HS-27A (cell line): Measurements from ENCODE around the gene CC2D2B.
"Not testable (repeated sequence)": the region's sequence is repeated elsewhere in the genome, so short reads cannot be mapped to it uniquely, and the experiment has no call there.

ENCODE experiments used
- DNase-seq: peaks from one replicate; pipeline ENCODE4 v3.0.0-alpha.2; 2012; ENCODE audit warnings: low read depth, missing footprints

Gene CC2D2B

GRCh38 chr10:95907456-95908253 lies at the start of gene CC2D2B:
TSS of gene CC2D2B (plus strand) at chr10:95907975. CDS start at chr10:95911324, 3,349 bp downstream.
- peak; percentile 34 for DNase-seq

- DNase-seq = no peak
Measured at GRCh38 chr10:95860166-95860940, 47.4 kb upstream of the CC2D2B start.

GRCh38 chr10:95861386-95861785 lies 46.4 kb upstream of the CC2D2B start:
- no peak for DNase-seq

GRCh38 chr10:95864906-95865813 lies 42.6 kb upstream of the CC2D2B start:
- no peak for DNase-seq

GRCh38 chr10:95865814-95866466 lies 41.8 kb upstream of the CC2D2B start:
- no peak for DNase-seq

GRCh38 chr10:95866467-95866842 lies 41.3 kb upstream of the CC2D2B start:
- DNase-seq = no peak

- no peak for DNase-seq
Measured at GRCh38 chr10:95867866-95868265, 39.9 kb upstream of the CC2D2B start.

GRCh38 chr10:95872158-95872711 lies 35.5 kb upstream of the CC2D2B start:
- no peak for DNase-seq

GRCh38 chr10:95873139-95873538 lies 34.6 kb upstream of the CC2D2B start:
- DNase-seq = no peak

- DNase-seq = no peak
Measured at GRCh38 chr10:95873651-95874050, 34.1 kb upstream of the CC2D2B start.

- DNase-seq = not testable (repeated sequence)
Measured at GRCh38 chr10:95874783-95875182, 33.0 kb upstream of the CC2D2B start.

GRCh38 chr10:95876756-95877155 lies 31.0 kb upstream of the CC2D2B start:
- no peak for DNase-seq

GRCh38 chr10:95877881-95878280 lies 29.9 kb upstream of the CC2D2B start:
- DNase-seq = no peak

- DNase-seq = no peak
Measured at GRCh38 chr10:95880704-95881103, 27.1 kb upstream of the CC2D2B start.

GRCh38 chr10:95881316-95881715 lies 26.5 kb upstream of the CC2D2B start:
- no peak for DNase-seq

- DNase-seq = no peak
Measured at GRCh38 chr10:95889830-95890229, 17.9 kb upstream of the CC2D2B start.

- no peak for DNase-seq
Measured at GRCh38 chr10:95896071-95896850, 11.5 kb upstream of the CC2D2B start.

GRCh38 chr10:95905897-95906580 lies 1.7 kb upstream of the CC2D2B start:
- DNase-seq = not testable (repeated sequence)

GRCh38 chr10:95906677-95907455 lies 909 bp upstream of the CC2D2B start:
- DNase-seq = peak; percentile 17
